ENCODE measurements around the gene MEGF8.

MEGF8 gene, protein sequence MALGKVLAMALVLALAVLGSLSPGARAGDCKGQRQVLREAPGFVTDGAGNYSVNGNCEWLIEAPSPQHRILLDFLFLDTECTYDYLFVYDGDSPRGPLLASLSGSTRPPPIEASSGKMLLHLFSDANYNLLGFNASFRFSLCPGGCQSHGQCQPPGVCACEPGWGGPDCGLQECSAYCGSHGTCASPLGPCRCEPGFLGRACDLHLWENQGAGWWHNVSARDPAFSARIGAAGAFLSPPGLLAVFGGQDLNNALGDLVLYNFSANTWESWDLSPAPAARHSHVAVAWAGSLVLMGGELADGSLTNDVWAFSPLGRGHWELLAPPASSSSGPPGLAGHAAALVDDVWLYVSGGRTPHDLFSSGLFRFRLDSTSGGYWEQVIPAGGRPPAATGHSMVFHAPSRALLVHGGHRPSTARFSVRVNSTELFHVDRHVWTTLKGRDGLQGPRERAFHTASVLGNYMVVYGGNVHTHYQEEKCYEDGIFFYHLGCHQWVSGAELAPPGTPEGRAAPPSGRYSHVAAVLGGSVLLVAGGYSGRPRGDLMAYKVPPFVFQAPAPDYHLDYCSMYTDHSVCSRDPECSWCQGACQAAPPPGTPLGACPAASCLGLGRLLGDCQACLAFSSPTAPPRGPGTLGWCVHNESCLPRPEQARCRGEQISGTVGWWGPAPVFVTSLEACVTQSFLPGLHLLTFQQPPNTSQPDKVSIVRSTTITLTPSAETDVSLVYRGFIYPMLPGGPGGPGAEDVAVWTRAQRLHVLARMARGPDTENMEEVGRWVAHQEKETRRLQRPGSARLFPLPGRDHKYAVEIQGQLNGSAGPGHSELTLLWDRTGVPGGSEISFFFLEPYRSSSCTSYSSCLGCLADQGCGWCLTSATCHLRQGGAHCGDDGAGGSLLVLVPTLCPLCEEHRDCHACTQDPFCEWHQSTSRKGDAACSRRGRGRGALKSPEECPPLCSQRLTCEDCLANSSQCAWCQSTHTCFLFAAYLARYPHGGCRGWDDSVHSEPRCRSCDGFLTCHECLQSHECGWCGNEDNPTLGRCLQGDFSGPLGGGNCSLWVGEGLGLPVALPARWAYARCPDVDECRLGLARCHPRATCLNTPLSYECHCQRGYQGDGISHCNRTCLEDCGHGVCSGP (N-terminal part only)

DNA sequence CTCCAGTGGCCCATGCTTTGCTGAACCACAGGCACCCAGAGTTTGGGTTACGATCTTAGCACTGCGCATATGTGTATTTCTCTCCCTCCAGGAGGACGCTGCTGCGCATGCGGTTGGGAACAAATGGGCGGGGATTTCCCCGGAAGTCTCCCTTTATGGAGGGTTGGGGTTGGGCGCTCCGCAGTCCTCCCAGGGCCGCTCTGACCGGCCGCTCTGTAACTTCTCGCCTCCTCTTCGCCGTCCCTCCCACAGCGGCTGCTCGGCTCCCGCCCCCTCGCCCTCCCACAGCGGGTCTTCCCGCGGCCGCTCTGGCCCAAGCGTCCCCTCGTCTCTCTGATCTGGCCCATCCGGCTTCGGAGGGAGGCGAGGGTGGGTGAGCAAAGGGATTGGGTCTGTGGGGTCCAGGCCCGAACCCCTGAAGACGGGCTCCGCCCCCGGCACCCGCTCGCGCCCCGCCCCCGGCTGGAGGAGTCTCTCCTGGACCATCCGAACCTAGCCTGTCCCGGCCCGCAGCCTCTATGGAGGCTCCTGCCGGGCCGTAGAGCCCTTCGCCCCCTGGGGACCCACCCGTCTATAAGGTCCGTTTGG, at the start of gene MEGF8:
MEGF8 (plus strand) TSS at position 328 of the 588 bp plus-strand sequence. CDS start 609 bp downstream, outside the sequence.
- DNase-seq: peak; percentile 80 to 98

DNA sequence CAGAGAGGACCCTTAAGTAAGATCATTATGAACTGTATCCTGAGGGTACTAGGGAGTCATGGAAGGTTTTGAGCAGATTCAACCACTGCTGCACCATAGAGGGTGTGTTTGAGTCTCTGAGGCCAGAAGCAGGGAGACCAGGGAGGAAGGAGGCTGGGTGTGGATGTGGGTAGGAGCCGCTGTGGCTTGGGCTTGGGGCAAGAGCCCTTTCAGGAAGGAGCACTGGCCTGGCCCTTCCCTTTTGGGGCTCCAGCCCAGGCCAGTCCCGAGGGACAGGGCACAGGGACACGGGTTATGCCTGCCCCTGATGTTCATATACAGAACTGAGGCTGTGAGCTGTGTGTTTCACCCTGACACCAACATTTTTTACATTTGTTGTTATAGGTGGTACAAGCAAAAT, 49.2 kb upstream of the MEGF8 start:
- no peak for DNase-seq

DNA sequence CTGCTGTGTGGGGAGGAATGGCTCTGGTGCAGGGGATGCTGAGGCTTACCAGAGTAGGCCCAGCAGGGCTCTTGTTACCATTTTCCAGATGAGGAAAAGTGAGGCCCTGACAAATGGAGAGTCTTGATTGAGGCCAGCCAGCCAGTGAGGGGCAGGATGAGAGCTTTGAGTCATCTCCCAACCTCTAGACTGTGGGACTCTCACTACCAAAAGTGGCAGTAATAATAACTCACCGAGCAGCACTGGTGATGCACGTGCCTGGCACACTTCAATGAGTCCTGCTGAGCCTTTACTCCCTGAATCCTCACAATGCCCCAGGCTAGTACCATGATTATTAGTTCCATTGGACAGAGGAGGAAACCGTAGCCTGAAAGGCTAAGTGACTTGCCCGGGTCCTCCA, 48.6 kb upstream of the MEGF8 start:
- DNase-seq: no peak

DNA sequence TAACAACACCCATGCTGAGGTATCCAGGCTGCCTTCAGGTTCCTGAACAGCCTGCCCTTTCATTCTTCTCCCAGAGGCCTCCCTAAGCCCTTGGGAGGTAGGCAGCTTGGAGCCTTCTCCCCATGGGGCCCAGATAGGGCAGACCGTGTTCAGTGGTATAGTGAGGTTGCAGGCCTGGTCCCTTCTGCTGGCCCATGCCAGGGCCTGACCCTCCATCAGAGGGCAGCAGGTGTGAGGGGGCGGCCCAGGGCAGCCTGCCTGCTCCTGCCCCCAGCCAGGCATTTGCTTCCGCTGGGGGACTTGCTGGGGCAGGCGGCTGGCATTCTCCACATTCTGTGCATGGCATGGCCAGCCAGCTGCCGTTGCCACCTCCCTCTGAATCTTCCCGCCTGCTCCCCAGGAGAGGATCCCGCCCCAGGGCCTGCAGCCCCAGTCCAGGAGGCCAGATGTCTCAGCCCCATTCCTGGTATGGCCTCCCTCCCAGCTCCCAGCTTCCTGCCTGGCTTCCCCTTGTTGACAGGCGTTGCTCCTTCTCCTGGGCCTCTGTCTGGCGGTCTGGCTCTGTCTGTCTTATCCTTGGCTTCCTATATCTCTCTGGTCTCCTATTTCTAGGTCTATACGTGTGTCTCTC, 47.5 kb upstream of the MEGF8 start:
- no peak for DNase-seq

DNA sequence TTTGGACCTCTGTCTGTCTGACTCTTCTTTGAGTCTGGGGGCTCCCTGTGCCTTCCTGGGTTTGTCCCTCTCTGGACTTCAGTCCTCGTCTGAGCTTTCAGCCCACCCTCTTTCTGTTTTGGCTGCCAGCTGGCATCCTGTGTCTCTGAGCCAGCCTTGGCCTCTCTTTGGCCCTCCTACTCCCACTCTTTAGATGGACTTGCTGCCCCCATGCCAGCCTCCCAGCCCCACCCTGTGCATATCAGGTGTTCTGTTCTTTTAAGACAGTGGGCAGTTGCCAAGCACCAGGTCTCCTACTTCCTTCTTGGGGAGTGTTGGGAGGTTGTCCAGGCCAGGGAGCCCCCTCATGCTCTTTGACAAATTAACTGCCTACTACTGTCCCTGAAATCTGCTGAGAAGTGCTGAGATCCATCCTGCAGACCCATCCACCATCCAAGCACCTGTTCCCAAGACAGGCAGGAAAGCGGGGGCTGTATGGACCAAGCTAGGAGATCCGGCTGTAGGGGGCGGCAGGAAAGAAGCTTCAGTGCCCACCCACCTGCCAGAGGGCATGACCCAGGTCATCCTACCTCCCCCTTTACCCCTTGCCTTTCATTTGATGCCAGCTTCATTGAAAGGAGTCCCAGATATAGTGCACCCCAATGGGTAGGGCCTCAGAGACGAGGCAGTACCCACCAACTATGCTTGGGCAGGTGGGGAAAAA, 46.8 kb upstream of the MEGF8 start:
- no peak for DNase-seq

DNA sequence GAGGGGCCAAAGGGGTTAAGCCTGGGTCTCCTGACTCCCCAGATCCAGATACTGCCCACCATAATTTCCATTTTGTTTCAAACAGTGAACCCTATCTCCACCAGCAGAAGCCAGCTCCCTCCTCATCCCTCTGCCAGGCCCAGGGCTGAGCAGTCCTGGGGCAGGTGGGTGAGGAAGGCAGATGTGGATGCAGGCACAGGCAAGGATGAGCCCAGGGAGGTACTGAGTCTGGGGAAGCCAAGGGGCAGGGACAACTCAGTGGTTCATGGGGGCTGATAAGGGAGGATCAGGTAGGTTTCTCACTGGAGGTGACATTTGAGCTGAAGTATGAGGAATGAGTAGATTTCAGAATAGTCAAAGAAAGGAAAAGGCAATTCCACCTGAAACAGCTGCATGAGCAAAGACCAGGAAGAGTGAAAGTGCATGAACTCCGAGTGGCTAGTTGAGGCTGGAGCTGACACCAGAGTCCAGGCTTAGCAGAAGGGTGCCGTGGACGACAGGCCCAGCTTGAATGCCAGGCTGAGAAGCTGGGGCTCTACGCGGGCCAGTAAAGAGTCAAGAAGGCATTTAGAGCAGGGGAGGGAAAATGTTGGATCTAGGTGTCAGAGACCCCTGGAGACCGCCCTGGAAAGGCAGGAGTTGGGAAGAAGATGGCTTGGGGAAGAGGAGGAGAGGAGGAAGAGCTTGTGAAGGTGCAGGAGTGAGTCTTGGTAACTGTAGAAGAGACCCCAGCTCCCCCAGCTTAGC, 46.1 kb upstream of the MEGF8 start:
- no peak for DNase-seq

DNA sequence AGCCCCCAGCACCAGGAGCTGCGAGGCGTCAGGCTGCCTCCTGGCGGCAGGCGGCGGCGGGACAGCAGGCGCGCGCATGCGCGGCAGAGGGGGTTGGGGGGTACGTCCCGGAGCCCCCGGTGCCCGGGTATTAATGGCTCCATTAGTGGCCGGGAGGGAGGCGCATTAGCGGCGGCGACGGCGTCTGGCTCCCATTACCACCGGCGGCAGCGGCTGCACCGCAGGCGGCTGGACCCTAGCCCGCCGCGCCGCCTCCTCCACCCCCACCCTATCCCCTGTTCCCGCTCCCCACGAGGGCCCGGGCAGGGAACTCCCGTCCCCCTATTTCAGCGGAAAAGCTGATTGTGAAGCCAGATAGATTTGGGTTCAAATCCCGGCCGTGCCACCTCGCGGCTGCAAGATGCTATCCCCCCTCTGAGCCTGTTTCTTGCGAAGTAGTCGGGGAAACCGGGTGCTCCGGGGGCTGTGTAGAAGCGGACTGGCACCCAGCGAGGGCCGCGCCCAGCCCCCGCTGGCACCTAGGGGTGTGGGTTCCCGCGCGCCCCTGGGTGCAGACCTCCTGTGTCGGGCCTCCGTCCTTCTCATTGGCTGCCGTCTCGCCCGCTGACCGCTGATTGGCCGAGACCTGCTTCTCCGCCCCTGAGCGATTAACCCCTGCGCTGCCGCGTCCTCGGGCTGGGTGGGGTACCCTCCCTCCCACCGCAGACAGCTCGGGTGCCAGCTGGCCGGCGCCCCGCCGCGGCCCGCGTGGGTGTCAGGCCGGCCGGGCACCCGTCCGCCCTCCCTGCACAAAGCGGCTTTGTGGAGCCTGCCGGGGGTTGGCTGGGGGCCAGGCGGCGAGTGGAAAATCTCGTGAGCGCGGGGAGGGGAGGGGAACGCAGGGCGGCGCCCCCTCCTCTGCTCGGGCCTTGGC, 45.3 kb upstream of the MEGF8 start:
- DNase-seq: peak in 1 of 2 experiments; percentile 56

DNA sequence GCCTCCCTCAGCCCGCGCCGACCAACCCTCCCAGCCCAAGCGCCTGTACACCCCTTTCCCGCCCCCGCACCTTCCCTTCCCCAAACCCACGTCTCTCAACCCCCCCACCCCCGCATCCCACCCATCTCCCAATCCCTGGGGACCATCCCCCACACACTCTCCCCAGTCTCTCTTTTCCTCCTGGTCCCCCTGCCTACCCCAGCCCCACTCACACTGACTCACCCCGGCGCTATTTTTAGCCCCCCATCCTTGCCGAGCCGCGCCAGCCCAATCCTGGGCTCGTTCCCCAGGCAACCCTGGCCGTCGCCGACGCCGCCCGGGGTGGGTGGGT, 44.7 kb upstream of the MEGF8 start:
- no peak for DNase-seq

DNA sequence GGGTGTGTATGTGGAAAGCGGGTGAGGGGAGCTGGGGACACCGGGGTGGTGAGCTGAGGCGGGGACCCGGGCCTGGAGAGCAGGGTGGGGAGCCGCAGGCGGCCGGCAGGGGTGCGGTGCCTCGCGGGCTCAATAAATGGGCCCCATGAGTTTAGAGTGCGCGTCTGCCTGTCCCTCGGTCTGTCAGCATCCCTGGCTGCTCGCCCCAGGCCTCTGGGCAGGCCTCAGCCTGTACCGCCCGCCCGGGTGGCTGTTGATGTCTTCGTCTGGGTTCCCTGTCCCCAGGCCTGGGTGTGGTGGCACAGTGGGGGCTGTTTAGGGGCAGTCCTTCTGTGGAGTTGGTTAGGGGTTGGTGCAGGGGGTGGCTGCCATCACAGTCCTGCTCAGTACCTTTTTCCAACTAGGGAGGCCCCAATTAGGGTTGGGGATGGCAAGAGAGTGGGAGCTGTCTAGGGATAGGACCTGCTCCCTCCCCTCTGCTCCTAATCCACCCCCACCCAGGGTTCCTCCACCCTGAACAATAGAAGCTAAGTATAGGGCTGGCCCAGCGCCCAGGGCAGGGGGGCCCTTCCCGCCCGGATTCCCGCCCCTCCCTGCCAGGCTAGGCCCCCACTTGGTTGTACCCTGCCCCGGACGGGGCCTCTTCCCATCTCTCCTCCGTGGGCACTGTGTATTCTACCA, 44.1 kb upstream of the MEGF8 start:
- no peak for DNase-seq

DNA sequence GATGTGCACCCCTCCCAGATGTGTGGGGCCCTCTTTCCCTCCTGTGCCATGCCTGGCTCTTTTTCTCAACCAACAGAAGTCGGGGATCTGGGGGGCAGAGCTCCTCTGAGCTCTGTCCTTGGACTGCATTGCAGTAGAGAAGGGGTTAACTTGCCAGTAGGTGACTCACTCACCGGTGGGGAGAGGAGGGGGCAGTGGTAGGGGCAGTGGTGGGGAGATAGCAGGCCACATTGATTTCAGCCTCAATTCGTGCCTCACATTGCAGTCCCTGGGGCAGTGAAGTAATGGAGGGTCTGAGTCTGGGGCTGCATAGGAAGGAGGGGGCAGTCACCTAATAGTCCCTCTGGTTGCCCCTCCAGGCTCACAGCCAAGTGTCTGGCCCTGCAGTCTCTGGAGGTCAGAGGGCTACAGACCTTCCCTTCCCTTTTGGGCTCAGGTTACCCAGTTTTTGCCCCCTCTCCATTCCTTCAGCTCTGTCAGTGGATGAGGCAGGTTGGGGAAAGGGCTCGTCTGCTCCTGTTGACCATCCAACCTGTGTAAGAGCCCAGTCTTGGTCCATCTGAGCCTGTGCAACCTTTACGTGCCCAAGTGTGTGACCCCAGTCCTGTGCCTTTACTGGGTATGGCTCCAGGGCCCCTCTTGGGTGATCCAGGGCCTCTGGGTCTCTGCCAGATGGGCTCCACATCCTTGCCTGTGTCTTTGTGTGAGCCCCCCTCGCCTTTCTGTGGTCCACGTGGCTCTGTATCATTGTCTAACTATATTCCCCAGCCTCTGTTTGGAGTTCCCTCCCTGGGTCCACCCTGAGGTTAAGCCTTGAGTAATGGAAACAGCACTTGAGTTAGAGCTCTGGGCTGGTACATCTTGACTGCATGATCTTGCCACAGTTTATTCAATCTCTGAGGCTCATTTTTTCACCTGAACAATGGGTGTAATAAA, 43.3 kb upstream of the MEGF8 start:
- no peak for DNase-seq

DNA sequence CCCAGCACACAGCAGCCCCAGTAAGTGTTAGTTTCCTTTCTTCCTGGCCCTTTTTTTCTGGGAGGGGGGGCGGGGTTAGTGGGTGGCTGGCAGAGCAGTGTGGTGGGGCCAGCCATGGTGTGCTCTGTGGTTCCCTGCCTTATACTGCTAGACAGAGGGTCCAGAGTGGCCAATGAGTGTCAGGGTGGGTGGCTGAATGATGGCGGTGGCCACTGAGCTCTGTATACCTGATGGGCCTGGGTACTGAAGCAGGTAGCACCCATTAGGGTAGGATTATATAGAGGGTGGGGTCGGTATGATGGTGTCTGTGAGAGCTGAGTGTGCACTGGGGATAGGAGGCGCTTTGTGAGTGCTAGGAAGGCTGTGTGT, 42.6 kb upstream of the MEGF8 start:
- DNase-seq: no peak

DNA sequence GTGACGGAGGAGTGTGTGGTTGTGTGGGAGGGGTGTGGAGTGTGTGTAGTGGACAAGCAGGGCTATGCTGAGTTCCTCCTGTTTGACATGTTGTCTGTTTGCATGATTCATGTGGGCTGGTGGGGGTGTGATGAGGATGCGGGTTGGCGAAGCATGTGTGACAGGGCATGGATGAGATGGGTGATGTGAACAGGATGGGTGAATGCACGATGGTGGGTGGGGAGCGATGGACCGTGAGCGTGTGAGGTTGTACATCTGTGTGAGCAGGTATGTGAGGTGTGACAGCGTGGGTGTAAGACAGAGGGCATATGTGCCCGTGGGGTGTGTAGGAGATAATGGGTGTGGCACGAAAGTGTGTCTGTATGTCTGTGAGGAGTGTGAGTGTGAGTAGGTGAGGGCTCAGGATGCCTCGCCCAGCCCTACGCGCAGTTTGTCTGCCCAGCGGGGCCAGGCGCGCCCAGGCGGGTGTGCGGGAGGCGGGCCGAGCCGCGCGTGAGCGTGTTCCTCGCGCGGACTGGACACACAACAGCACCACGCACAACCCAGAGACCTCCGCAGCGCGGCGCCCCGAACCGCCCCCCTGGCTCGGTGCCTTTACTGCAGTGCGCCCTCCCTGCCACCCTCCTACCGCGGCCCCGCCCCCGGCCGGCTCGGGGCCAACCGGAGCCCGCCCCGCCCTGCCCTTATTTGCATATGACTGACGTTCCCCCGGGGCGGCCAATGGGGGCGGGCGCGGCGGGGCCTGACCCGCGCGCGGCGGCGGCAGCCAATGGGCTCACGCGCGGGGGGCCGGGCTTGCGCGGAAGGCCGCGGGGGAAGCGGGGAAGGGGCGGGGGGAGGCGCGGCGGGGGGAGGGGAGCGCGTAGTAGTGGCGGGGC, 42.0 kb upstream of the MEGF8 start:
- peak; percentile 53 to 82 for DNase-seq

DNA sequence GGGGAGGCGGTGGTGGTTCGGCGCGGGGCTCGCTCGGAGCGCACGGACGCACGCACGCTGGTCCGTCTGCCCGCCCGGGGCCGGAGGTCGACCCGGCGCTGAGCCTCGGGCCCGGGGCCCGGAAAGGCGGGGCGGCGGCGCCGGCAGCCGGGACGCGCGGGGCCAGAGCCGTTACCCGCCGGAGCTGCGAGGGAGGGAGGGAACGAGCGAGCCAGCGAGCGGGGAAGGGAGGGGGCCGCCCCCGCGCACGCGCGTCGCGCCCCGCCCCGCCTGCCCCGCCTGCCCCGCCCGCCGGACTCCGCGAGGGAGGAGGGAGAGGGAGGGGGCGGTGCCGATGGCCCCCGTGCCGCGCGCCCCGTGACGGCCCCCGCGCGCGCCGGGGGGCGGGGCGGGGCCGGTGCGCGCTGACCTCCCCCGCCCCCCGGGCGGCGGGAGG, 41.4 kb upstream of the MEGF8 start:
- no peak for DNase-seq

DNA sequence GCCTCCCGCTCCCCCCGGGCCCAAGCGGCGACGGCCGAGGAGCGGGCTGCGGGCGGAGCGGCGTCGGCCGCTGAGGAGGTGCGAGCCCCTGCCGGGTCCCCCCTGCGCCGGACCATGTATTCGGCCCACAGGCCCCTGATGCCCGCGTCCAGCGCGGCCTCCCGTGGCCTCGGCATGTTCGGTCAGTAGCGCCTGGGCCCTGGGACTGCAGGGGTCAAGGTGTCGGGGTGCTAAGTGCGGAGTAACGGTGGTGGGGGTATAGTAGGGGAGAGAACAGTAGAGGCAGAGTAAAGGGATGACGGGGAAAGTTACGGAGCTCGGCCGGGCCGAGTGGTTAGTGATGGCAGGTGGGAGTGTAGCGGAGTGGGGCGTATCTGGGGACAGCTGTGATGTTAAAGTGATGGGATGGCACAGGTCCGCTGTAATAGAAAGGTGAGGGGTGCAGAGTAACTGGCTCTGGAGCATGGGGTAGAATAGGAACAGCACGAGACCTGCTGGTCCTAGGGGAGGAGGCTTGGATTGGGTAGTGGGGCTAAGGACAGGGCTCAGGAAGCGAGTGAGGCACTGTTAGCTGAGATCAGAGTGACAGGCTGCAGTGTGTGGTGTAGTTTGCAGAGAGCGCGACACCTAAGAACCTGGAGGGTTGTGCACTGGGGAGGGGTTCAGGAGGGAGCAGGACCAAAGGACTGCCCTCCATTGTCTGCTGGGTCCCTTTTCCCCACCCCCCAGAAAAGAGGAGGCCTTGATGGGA, 40.7 kb upstream of the MEGF8 start:
- no peak for DNase-seq

DNA sequence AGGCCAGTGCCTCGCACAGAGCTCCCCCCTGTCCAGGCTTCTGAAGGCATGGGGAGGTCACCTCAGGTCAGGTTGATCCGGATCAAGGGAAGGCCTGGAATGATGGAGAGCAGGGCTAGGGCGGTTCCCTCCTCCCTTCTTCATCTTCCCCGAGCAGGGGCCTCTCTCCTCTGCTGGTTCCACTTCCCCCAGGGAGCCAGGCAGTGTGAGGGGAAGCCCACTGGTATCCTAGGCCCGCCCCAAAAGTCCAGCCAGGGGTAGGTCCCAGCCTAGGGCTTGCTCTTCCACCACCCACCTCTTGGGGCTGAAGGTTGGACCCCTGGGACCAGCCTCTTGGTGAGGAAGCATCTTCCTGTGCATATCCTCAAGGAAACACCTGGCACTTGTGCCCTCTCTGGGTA, 39.9 kb upstream of the MEGF8 start:
- DNase-seq: no peak

DNA sequence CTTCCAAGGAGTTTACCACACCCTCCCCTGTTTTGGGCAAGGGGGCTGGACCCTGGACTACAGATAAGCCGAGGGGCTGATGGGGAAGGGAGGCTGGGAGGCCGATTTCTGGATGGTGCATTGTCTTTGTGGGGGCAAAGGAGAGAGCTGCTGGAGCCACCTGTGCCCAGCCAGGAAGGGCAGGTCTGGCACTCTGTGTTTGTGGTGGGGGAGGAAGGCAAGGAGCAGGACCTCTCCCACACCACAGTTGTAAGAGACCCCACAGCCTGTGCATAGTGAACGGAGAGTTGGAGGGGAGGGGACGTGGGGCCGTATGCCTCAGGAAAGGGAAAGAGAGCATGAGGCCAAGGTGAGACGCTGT, 39.5 kb upstream of the MEGF8 start:
- DNase-seq: no peak

Measured in cerebellar nuclear complex (tissue), 1 donor.